Lung (tissue), 12 donors: ENCODE results near the gene DPF1. TPM values are rescaled to one million over a fixed set of nuclear protein-coding genes. Genes with fewer than 3 reads are reported as not detected.

Experiments used
- ATAC-seq: fragments of 200-7000 bp; cut with Tn5 transposase; one replicate; pipeline ENCODE4 v1.9.1; 2020; ENCODE audit warnings: moderate number of reproducible peaks; ENCODE audit not compliant: insufficient read depth, low FRiP score
- DNase-seq, 3 donors: peaks; one replicate each; pipeline ENCODE4 v3.0.0-alpha.2; 2013 to 2017
- H3K27ac ChIP-seq, 2 donors: one replicate each; pipeline ENCODE4 v1.5.1; 2013; ENCODE audit warnings: mild to moderate bottlenecking in 2 of 2, moderate library complexity in 2 of 2, control low read depth in 1 of 2, inconsistent platforms in 1 of 2, low read depth in 1 of 2, low read length in 1 of 2
- H3K27me3 ChIP-seq, 3 donors: one replicate each; pipeline ENCODE4 v1.5.1; 2013; ENCODE audit warnings: low read length in 2 of 3; ENCODE audit not compliant: control insufficient read depth in 3 of 3, insufficient read depth in 3 of 3
- H3K36me3 ChIP-seq, 4 donors: one replicate each; pipeline ENCODE4 v1.5.1; 2013; ENCODE audit warnings: low read length in 4 of 4, mild to moderate bottlenecking in 1 of 4, moderate library complexity in 1 of 4; ENCODE audit not compliant: control insufficient read depth in 4 of 4, insufficient read depth in 4 of 4
- H3K4me1 ChIP-seq, 5 donors: one replicate each; pipeline ENCODE4 v1.5.1; 2013; ENCODE audit warnings: low read length in 5 of 5, mild to moderate bottlenecking in 2 of 5, moderate library complexity in 1 of 5; ENCODE audit not compliant: control insufficient read depth in 5 of 5, insufficient read depth in 5 of 5
- H3K4me3 ChIP-seq: one replicate; pipeline ENCODE4 v1.5.1; 2013; ENCODE audit warnings: mild to moderate bottlenecking, control low read depth, moderate library complexity
- H3K9ac ChIP-seq, 2 donors: one replicate each; pipeline ENCODE4 v1.5.1; 2013; ENCODE audit warnings: low read length in 2 of 2, control low read depth in 1 of 2; ENCODE audit not compliant: insufficient read depth in 1 of 2
- H3K9me3 ChIP-seq, 4 donors: one replicate each; pipeline ENCODE4 v1.5.1; 2013; ENCODE audit warnings: low read length in 3 of 4, mild to moderate bottlenecking in 1 of 4, moderate library complexity in 1 of 4; ENCODE audit not compliant: control insufficient read depth in 4 of 4, insufficient read depth in 3 of 4
- whole genome bisulfite sequencing, 2 donors: extraction: QIAGEN DNeasy Blood & Tissue Kit; methylation state at CpG; one replicate each; pipeline ENCODE4 v1.1.7; 2013; 5-methylcytosine and 5-hydroxymethylcytosine counted together
- polyA plus RNA-seq, 2 donors: library from polyadenylated mRNA; stranded (reverse); fragments of 200-250 nt; gene quantifications; one replicate each; pipeline ENCODE4 v1.2.1, GENCODE V29; 2013
- total RNA-seq, 2 donors: library from RNA; depleted of rRNA in 1 of 2; stranded (reverse); fragments of >200 nt in 1 of 2; gene quantifications; one replicate each; pipeline ENCODE4 v1.2.1, GENCODE V29; 2014 to 2021
- TF ChIP-seq, protein P1 (sequence below): IDR thresholded peaks from 2 replicates; pipeline ENCODE4 v1.5.1; 2012; ENCODE audit warnings: mild to moderate bottlenecking; ENCODE audit errors: control extremely low read depth, extremely low read depth
- donor health status: control.
- donor health status: control.
- donor health status: Bipolar disorder and iron deficiency.
- donor health status: healthy.
- donor health status: DM: yes; HTN: yes; CAD: no.

Gene DPF1
- total and polyA plus RNA-seq, 4 donors, result 1.3 to 1.7 (median 1.4) TPM; not detected in 1

DNA sequence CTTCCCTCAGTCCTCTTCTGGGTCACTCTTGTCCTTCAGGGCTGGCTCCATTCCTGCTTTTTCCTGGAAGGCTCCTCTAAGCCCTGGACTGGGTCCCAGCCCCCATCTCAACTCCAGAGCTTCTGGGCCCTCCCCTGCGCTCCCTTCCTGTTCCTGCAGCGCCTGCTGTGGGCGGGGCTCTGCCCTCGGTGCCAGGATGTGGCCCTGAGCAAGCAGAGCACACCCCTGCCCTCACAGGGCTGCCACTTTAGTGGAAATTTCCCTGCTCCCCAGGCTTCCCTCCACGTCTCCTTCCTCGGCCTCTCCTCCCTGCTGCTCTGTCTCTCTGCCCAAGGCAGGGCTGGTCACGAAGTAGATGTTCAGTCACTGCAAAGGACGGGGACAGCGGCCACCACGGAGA lies 28.8 kb downstream of the DPF1 start:
- peaks cover 0 to 36% (median 2%) of the 10 kb centered on the region in 4 donors for H3K36me3 ChIP-seq
- WGBS, 2 donors, result 93 to 95% methylated on average over 10 of the region's 10 CpGs
- no peak overlapping the region for H3K4me3 ChIP-seq
- no peak overlapping the region for H3K9ac ChIP-seq
- no peaks in the 10 kb centered on the region for H3K27me3 ChIP-seq
- DNase-seq (no peak), ATAC-seq (no peak)
- peaks cover 0 to 2% (median 0%) of the 10 kb centered on the region in 4 donors for H3K9me3 ChIP-seq
- no peaks in the 10 kb centered on the region for H3K4me1 ChIP-seq
- no peak overlapping the region for H3K27ac ChIP-seq
- TF ChIP-seq, protein P1, sequence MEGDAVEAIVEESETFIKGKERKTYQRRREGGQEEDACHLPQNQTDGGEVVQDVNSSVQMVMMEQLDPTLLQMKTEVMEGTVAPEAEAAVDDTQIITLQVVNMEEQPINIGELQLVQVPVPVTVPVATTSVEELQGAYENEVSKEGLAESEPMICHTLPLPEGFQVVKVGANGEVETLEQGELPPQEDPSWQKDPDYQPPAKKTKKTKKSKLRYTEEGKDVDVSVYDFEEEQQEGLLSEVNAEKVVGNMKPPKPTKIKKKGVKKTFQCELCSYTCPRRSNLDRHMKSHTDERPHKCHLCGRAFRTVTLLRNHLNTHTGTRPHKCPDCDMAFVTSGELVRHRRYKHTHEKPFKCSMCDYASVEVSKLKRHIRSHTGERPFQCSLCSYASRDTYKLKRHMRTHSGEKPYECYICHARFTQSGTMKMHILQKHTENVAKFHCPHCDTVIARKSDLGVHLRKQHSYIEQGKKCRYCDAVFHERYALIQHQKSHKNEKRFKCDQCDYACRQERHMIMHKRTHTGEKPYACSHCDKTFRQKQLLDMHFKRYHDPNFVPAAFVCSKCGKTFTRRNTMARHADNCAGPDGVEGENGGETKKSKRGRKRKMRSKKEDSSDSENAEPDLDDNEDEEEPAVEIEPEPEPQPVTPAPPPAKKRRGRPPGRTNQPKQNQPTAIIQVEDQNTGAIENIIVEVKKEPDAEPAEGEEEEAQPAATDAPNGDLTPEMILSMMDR, result no peak

DNA sequence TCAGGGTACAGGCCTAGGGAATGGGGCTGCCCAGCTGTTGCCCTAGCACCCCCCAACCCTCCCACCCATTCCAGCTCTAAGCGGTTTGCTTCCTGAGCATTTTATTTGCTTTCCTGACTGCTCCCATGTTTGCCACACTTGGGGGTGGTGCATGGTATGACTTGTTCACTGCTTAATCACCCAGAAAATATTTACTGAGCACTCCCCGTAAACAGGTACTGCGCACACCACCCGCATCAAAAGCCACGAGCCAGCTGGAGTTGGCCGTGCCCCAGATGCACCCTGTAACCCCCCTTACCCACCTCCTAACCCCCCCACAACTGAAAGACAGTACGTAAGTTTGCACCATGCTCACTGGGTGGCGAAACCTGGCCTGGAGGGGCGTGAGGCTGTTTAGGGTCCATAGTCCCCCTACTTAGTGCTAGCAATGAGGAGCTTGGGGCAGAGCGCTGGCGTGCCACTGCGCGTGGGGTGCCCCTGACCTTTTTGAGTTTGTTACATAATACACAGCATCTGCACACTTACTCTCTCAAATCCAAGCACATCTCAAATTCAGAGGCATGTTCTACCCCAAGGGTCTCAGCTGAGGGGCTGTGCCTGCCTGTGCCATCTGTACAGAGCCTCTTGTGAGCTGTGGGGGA lies 29.8 kb downstream of the DPF1 start:
- H3K4me1 ChIP-seq, result no peaks in the 10 kb centered on the region
- no peak for DNase-seq
- 93 to 96% methylated on average over 13 of the region's 13 CpGs for WGBS, 2 donors
- no peaks in the 10 kb centered on the region for H3K27me3 ChIP-seq
- peaks cover 0 to 35% (median 2%) of the 10 kb centered on the region in 4 donors for H3K36me3 ChIP-seq
- H3K27ac ChIP-seq, result no peak overlapping the region
- TF ChIP-seq, protein P1, result no peak
- ATAC-seq, result no peak
- peaks cover 0 to 2% (median 0%) of the 10 kb centered on the region in 4 donors for H3K9me3 ChIP-seq
- H3K9ac ChIP-seq, result no peak overlapping the region
- H3K4me3 ChIP-seq, result no peak overlapping the region

DNA sequence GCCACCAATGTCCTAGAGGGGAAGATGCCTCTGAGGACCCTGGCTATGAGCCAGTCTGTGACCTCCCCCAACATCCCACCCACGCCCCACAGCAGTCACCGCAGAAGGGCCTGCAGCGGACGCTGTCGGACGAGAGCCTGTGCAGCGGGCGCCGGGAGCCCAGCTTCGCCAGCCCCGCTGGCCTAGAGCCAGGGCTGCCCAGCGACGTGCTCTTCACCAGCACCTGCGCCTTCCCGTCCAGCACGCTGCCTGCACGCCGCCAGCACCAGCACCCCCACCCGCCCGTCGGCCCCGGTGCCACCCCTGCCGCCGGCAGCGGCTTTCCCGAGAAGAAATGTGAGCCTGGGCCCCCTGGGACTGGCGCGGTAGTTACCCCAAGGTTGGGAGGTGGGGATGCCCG lies 30.6 kb downstream of the DPF1 start:
- no peak for ATAC-seq
- H3K4me3 ChIP-seq, result no peak overlapping the region
- peaks cover 0 to 28% (median 1%) of the 10 kb centered on the region in 4 donors for H3K36me3 ChIP-seq
- H3K27ac ChIP-seq, result no peak overlapping the region
- no peaks in the 10 kb centered on the region for H3K4me1 ChIP-seq
- 86 to 92% methylated on average over 29 of the region's 29 CpGs for WGBS, 2 donors
- H3K9ac ChIP-seq, result no peak overlapping the region
- H3K27me3 ChIP-seq, result no peaks in the 10 kb centered on the region
- TF ChIP-seq, protein P1, result no peak
- H3K9me3 ChIP-seq, result peaks cover 0 to 2% (median 0%) of the 10 kb centered on the region in 4 donors
- DNase-seq, result no peak

DNA sequence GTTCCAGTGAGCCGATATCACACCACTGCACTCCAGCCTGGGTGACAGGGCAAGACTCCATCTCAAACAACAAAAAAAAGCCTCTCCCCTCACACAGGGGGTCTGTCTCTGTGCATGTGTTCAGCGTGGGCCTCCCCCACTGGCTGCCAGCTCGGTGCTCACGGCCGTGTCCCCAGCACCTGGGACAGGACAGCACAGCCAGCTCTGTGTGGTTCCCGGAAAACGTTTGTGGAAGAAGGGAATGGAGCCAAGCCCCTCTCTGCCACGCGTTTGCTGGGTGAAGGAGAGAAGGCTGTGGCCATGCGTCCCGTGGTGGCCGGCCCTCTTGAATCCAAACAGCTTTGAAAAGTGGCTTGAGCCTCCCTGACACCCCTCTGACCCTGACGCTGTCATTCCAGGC lies 32.3 kb downstream of the DPF1 start:
- H3K27ac ChIP-seq, result no peak overlapping the region
- DNase-seq (no peak), ATAC-seq (no peak)
- no peaks in the 10 kb centered on the region for H3K27me3 ChIP-seq
- no peaks in the 10 kb centered on the region for H3K4me1 ChIP-seq
- TF ChIP-seq, protein P1, result no peak
- H3K9me3 ChIP-seq, result no peaks in the 10 kb centered on the region
- H3K36me3 ChIP-seq, result peaks cover 0 to 19% (median 1%) of the 10 kb centered on the region in 4 donors
- H3K4me3 ChIP-seq, result no peak overlapping the region
- no peak overlapping the region for H3K9ac ChIP-seq
- WGBS, 2 donors, result 92 to 94% methylated on average over 13 of the region's 13 CpGs
